Upper lobe of left lung (tissue), 4 donors: ENCODE measurements around the gene CELSR1.

Experiments
- POLR2A ChIP-seq, 4 donors: fragments of 450-650 bp; IDR thresholded peaks; one replicate each; pipeline ENCODE4 v1.5.1; 2016 to 2017; ENCODE audit warnings: antibody characterized with exemption in 4 of 4, mild to moderate bottlenecking in 2 of 4
- POLR2AphosphoS5 ChIP-seq, 2 donors: sonication (generic); formaldehyde crosslinking; IDR thresholded peaks; one replicate each; pipeline ENCODE4 v1.5.1; 2017; ENCODE audit warnings: antibody characterized with exemption in 2 of 2

DNA sequence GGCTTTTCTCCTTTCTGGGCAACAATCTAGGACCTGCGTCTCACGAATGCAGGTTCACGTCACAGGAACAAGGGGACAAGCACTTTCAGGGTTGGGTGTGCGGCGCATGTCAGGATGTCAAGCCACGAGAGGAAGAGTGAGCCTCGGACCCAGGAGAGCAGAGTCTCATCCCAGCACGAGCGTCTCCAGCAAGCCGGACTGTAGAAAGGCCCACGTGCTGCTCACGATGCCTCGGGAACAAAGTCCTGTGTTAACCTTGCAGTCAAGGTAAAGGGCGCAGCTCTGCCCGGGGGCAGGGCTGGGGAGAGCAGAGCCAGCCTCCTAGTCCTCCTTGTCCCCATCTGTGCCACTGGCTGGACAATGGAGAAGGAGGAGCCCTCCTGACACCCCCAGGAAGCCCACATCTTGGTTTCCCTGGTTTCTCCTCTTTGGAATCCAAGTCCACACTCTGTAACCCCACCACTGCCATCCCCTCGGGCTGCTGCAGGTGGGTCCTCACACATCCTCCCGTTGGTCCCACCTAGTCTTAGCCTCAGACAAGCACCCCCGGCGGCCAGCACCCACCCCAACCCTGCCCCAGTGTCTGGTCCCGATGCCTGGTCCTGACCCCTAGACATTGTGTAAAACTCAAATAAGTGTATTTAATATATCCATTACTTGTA lies 63.4 kb downstream of the CELSR1 start:
- TF ChIP-seq POLR2AphosphoS5 (IDR thresholded peaks at IDR 0.05) (no peak), POLR2A (IDR thresholded peaks at IDR 0.05) (no peak)
